Right hindlimb (tissue), 1 donor: Measurements from ENCODE around the gene JAM3.
A peak's percentile ranks its signal among the peaks of the same experiment; 100 is the strongest.
"Not testable (repeated sequence)": the region's sequence is repeated elsewhere in the genome, so short reads cannot be mapped to it uniquely, and the experiment has no call there.

ENCODE experiments used
- DNase-seq: peaks from one replicate; pipeline ENCODE4 v3.0.0-alpha.2; 2018

The JAM3 gene

DNA sequence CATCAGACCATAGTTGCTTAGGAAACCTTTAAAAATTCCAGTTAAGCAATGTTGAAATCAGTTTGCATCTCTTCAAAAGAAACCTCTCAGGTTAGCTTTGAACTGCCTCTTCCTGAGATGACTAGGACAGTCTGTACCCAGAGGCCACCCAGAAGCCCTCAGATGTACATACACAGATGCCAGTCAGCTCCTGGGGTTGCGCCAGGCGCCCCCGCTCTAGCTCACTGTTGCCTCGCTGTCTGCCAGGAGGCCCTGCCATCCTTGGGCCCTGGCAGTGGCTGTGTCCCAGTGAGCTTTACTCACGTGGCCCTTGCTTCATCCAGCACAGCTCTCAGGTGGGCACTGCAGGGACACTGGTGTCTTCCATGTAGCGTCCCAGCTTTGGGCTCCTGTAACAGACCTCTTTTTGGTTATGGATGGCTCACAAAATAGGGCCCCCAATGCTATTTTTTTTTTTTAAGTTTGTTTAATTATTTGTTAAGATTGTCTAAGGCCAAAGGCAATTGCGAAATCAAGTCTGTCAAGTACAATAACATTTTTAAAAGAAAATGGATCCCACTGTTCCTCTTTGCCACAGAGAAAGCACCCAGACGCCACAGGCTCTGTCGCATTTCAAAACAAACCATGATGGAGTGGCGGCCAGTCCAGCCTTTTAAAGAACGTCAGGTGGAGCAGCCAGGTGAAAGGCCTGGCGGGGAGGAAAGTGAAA lies 81.5 kb downstream of the JAM3 start:
- DNase-seq = no peak

DNA sequence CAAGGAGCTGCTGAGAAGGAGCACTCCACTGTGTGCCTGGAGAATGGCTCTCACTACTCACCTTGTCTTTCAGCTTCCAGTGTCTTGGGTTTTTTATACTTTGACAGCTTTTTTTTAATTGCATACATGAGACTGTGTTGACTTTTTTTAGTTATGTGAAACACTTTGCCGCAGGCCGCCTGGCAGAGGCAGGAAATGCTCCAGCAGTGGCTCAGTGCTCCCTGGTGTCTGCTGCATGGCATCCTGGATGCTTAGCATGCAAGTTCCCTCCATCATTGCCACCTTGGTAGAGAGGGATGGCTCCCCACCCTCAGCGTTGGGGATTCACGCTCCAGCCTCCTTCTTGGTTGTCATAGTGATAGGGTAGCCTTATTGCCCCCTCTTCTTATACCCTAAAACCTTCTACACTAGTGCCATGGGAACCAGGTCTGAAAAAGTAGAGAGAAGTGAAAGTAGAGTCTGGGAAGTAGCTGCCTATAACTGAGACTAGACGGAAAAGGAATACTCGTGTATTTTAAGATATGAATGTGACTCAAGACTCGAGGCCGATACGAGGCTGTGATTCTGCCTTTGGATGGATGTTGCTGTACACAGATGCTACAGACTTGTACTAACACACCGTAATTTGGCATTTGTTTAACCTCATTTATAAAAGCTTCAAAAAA lies 82.3 kb downstream of the JAM3 start:
- no peak for DNase-seq

DNA sequence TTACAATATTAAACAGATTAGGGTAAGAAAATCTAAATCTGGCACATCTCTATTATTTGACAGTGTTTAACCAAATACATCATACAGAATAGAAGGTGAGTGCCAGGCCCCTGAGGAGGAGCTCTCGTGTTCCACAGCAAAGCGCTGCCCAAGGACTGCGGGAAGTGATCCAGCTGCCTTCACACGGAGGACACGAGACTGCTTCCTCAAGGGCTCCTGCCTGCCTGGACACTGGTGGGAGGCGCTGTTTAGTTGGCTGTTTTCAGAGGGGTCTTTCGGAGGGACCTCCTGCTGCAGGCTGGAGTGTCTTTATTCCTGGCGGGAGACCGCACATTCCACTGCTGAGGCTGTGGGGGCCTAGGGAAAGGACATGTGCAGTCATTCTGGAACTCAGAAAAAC lies 83.8 kb downstream of the JAM3 start:
- DNase-seq = no peak

DNA sequence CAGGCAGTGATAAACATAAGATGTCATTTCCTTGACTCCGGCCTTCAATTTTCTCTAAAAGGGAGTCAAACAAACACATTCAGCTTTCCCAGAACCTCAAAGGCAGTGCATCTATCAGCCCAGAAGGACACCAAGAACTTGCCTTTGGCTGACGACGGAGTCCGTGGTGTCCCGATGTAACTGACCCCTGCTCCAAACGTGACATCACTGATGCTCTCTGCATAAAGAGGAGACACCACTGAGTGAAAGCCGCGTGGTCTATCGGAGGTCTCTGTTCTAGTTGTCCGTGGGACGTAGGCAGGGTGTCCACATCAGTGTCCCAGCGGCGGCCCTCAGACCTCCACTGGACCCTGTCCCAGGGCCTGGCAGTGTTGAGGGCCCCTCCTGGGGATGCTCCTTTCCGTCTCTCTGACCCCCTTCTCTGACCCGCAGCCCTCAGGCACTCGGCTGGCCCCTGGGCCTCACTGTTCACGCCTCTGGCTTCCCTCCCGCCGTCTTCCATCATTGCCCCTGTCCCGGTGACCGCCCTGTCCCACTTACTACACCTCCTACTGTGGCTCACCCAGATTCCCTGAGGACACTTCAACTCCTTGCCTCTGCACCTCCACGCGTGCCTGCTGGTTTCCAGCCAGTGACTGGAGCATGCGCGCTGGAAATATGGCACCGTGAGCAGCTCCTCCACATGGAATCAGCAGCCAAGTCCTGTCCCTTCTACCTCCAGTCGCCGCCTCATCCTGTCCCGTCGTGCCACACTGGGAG lies 84.5 kb downstream of the JAM3 start:
- no peak for DNase-seq

DNA sequence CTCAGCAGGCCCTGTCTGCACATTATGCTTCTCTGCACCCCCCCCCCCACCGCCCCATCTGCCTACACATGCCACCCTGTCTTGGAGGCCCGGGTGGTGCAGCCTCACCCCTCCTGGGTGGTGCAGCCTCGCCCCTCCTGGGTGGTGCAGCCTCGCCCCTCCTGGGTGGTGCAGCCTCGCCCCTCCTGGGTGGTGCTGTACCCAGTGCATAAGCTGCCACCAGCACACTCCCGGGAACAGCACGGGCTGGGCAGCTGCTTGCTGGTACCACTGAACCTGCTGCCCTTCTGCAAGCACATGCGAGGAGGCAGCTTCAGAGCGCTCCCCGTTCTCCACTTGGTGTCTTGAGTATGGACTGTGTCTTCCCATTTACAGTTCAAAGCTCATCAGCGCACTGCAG lies 85.6 kb downstream of the JAM3 start:
- DNase-seq = no peak

DNA sequence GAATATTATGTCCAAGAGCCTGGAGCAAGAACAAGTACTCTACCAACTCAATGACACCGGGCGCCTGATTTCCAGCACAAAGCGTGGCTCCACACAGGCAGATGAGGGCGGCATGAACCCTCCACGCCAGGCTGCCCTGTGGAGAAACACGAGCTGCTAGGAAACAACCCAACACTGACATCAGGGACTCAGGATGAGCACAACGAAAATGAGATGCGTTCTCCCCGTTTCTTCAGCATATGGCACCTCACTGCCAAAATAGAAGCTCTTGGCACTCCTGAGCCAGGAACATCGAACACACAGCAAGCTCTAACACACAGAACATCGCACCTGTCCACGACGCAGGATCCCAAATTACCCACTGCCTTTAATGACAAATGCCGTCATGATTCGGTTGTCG lies 86.6 kb downstream of the JAM3 start:
- DNase-seq = no peak

DNA sequence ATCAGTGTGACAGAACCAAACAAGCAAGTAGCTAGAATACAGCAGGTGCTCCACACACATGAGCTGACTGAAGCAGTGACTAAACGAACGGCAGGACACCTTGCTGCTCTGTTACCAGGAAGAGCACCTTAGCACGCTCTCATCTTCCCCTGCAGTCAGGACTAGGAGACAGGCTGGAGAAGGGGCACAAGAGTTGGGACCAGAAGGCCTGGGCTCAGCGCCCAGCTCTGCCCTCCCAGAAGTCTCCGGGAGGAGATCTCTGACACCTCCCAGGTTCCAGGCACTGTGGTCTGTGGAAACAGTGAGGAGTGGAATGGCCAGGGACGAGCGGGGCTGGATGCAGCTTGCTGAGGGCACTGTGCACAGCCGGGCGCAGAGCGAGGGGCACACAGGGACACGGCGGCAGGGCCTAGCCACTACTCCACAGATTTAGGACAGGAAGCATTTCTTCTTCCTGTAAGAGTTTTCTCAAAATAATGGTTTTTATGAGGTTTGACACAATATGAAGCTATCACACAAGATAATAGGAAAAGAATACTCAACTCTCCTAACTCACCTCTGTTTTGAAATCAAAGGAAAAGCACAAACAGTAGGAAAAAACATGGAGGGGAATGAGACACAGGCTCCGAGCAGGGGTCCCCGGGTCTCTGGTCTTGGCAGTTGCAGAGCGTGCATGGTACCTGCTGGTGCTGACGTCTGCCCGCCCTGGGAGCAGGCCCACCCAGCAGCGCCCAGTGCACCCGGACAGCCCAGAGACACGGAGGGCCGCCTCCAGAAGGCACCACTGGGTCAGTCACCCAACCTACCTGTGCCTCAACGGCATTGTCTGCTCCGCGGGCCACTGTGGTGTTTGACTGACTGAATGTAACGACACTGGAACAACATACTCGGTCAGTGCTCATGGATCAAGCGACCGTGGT lies 87.3 kb downstream of the JAM3 start:
- no peak for DNase-seq

DNA sequence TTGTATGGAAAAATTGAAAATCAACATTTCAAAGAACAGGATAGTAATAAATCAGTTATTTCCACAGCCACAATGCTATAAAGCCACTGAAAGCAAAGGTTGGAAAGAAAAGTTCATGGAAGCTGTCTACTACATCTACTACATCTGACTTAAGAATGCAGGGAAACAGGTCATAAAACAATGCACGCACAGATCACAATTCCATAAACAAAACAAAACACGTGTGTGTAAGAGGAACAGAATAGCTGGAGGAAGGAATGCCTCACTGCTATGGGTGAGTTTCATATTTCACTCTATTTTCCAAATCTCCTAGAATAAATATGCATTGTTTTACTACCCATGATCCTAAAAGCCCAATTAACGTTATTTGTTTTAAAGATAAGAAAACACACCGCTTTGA lies 88.6 kb downstream of the JAM3 start:
- no peak for DNase-seq

DNA sequence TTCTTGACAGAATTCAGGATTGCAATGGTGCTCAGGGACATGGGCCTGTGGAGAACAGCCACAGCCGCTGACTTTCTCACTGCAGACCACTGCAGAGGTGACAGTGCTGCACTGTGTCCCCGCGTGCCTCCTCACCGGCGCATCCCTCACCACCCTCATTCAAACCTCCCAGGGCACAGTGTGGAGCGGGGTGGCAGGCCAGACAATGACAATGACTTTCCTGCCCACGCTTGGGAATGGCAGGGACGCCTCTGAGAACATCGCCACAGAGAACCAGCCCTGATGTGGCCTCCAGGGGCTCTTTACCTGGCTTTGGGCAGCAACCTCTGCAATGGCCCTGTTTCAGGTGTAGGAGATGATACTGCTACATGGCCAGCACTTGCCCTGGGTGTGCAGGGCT lies 89.2 kb downstream of the JAM3 start:
- DNase-seq = no peak

DNA sequence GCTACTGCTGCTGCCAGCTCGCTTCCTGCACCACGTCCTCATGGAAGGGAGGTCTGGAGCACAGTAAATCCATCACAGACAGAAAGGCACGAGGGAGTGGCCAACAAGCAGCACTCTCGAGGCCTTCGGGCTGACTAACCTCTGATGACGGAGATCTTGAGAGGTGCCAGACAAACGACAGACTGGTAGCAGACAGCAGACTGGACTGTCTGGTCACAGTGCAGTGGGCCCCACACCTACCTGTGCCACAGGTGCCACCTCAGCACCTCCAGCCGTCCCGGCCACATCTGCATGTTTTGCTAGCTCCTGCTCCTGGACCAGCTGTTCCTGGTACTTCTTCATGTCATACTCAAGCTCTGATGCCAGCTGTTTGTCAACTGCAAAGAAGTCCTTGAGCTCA lies 90.8 kb downstream of the JAM3 start:
- DNase-seq = no peak

DNA sequence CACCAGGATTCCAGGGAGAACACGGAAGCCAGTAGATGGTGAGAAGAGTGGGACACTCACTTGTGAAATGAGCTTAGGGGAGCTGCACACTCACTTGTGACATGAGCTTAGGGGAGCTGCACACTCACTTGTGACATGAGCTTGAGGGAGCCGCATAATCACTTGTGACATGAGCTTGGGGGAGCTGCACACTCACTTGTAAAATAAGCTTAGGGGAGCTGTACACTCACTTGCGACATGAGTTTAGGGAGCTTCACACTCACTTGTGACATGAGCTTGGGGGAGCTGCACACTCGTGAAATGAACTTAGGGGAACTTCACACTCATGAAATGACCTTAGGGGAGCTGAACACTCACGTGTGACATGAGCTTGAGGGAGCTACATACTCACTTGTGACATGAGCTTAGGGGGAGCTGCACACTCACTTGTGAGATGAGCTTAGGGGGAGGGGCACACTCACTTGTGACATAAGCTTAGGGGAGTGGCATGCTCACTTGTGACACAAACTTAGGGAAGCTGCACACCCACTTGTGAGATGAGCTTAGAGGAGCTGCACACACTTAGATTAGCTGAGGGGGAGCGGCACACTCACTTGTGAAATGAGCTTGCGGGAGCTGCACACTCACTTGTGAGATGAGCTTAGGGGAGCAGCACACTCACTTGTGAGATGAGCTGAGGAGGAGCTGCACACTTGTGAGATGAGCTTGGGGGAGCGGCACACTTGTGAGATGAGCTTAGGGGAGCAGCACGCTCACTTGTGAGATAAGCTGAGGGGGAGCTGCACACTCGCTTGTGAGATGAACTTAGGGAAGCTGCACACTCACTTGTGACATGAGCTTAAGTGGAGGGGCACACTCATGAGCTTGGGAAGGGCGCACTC lies 95.9 kb downstream of the JAM3 start:
- DNase-seq = no peak

DNA sequence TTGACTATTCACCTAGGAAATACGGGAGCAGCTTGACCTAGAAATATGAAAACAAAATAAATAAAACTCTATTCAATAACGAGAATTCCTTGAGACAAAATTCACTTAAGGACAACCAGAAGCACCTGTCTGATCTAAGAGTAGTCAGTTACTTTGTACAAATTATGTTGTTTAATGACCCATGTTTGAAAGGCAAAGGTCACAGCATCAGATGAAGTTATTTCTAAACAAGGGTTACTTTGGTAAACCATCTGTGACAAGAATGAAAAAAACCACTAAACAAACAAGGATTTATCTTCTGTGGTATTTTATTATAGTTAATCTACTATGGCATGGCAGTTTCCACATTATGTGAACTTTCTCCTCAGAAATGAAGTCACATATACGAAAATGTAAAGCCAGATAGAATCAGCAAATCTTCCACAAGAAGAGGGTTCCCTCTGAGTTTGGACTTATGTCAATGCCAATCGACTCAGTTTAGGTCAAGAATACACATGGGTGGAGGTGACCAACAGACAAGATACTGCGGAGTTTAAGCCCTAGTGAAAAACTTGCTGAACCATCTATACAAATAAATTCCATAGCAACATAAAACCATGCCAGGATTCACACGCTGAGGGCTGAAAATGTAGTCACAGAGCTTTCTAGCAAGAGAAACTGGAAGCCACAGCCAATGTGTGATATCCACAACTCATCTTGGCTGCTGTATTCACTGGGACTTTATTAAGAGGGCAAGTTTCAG lies 101.5 kb downstream of the JAM3 start:
- no peak for DNase-seq

DNA sequence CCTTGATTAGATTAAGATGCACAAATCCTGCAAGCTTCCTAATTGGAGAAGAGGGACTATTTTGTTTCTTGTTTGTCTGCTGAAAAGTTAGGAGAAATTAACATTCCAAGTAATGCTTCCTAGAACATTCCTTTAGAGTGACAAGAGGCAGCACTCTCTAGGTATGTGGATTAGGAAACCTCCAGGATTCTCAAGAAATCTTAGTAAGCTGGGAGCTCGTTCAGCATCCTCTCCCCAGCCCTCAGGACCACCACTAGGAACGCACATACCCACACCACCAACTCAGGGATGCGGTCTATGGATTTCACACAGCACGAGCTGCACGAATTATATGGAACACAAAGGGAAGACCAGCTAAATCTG lies 102.0 kb downstream of the JAM3 start:
- no peak for DNase-seq

DNA sequence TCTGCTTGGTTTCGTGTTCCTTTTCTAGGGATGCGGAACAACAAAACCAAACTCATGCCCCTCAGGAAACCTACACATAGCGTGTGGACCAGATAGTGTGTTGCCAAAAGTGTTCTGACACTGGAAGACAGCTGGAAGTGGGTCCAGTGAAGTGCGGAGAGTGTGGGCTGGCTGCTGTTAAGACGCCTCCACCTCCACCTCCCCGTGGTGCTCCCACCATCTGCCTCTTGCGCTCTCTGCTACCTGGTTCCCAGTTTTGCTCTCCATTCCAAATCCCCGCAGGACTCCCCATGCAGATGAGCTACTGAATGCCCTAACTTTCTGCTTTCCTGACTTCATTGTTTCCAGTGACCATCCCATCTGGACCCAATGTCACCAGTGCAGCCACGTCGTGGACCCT lies 103.1 kb downstream of the JAM3 start:
- DNase-seq = no peak

DNA sequence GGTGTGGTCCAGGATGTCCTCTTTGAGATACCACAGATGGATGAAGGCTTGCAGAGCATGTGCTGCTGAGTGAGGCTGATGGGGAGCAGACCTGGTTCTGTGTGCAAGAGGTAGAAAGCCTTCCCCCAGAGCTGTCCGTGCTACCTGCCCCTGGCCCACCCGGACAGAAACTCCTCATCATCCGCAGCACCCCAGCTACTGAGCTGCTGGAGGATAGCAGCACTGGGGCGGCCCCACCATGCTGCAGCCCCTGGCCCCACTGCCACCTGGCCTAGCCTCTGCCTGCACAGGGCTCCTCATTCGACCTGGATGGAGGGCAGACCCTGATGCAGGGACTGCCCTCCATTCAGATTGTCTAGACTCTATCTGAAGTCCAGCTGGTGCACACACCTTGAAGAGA lies 104.4 kb downstream of the JAM3 start:
- no peak for DNase-seq

DNA sequence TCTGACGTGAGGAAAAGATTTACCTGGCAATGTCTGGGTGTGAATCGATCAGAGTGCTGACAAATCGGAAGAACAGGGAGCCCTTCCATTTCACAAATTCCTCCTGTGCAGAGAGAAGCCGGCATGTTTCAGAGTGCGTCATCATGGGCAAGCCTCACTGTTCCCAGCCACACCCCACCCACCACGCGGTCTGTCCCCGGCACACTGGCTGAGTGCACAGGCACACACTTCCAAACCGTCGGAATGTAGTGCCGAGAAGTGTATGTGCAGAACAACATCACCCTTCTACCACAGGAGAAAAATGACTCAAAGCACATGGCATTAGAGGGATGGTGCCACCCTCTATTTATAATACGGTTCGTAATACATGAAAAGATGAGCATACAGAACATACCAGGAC lies 107.4 kb downstream of the JAM3 start:
- DNase-seq = no peak

DNA sequence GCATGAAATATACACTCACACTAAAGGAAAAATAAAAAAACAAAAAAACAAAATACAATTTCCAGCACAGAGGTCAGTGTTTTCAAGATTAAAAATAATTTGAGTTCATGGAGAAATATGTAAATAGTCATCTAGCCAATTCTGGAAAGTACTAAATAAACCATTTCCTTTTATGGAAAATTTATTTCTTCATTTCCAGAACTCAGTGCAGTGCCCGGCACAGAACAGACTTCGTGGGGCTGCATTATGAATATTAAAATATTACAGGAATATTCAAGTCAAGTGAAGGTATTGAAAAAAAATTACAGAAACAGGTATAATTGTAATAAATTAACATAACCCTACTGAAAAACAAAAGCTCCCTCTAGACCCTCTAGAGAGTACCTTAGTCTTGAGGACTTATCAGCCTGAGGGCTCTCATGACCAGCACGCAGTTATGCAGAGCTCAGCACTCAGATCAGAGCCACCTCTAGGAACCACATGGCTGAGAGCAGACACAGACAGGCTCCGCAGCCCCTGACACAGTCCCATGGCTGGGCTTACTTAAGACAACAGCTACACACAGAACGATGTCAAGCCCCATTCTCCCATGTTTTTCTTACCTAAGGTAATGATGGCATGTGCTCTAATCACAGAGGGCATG lies 109.3 kb downstream of the JAM3 start:
- no peak for DNase-seq

DNA sequence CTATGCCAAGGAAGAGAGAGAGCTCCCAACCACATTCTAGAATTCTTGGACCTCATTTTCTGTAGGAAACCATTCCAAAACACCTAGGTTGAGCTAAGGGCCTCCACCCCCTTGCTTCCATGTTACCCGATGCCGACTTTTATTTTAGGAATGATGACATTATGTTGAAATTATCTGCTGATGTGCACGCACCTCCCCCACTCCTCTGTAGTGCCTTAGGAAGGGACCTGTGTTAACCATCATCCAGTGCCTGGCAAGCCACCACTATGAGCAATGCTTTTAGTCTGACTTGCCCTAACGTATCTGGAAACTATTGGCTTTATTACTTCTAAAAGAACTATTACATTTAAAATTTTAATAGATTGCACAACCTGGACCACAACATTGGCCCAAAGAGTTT lies 112.8 kb downstream of the JAM3 start:
- peak; percentile 24 for DNase-seq

DNA sequence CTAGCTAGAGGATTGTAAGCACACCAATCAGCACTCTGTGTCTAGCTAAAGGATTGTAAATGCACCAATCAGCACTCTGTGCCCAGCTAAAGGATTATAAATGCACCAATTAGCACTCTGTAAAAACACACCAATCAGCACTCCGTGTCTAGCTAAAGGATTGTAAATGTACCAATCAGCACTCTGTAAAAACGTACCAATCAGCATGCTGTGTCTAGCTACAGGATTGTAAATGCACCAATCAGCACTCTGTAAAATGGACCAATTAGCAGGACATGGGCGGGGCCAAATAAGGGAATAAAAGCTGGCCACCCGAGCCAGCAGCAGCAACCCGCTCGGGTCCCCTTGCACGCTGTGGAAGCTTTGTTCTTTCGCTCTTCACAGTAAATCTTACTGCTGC lies 119.2 kb downstream of the JAM3 start:
- not testable (repeated sequence) for DNase-seq

DNA sequence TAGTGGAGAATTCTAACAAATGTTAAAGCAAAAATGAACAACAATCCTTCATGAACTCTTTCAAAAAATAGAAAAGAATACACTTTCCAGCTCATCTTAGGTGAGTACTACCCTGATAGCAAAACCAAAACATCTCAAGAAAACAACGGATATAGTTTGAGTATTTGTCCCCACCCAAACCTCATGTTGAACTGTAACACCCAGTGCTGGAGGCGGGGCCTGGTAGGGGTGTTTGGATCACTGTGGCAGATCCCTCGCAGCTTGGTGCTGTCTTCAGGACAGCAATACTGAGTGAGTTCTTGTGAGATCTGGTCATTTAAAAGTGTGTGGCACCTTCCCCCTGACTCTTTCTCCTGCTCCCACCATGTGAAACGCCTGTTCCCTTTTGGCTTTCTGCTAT lies 127.9 kb downstream of the JAM3 start:
- DNase-seq = no peak

DNA sequence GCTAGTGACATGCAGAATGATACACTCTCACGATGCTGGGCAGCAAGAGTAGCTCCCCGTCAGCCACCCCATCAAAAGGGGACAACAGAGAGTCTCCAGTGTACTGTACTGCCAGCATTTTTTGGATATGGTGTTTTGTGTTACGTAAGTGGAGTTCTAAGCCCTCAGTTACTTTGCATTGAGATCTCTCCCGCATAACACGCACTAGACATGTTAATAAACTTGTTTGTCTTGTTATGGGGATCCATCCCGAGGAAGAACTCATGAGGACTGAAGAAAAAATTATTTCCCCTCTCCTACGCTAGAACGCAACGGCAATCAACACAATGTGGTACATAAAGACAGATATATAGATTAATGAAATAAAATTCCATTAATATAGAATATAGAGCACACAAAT lies 130.7 kb downstream of the JAM3 start:
- DNase-seq = no peak
